ENCODE measurements around the gene FBRS.

Gene FBRS

GRCh38 chr16:30650369-30651123 lies 7.7 kb upstream of the FBRS start, which contains the start of gene PRR14 (continued):
- TF ChIP-seq PRDM10 (tag by site-specific recombination; IDR thresholded peaks at IDR 0.05), result peak; percentile 85
- no peak for TF ChIP-seq ZNF157 (tag by site-specific recombination; IDR thresholded peaks at IDR 0.05)
- TF ChIP-seq, protein P1, sequence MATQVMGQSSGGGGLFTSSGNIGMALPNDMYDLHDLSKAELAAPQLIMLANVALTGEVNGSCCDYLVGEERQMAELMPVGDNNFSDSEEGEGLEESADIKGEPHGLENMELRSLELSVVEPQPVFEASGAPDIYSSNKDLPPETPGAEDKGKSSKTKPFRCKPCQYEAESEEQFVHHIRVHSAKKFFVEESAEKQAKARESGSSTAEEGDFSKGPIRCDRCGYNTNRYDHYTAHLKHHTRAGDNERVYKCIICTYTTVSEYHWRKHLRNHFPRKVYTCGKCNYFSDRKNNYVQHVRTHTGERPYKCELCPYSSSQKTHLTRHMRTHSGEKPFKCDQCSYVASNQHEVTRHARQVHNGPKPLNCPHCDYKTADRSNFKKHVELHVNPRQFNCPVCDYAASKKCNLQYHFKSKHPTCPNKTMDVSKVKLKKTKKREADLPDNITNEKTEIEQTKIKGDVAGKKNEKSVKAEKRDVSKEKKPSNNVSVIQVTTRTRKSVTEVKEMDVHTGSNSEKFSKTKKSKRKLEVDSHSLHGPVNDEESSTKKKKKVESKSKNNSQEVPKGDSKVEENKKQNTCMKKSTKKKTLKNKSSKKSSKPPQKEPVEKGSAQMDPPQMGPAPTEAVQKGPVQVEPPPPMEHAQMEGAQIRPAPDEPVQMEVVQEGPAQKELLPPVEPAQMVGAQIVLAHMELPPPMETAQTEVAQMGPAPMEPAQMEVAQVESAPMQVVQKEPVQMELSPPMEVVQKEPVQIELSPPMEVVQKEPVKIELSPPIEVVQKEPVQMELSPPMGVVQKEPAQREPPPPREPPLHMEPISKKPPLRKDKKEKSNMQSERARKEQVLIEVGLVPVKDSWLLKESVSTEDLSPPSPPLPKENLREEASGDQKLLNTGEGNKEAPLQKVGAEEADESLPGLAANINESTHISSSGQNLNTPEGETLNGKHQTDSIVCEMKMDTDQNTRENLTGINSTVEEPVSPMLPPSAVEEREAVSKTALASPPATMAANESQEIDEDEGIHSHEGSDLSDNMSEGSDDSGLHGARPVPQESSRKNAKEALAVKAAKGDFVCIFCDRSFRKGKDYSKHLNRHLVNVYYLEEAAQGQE (tag by site-specific recombination; IDR thresholded peaks at IDR 0.05), result no peak
- peak; percentile 97 for TF ChIP-seq ZNF76 (tag by site-specific recombination; IDR thresholded peaks at IDR 0.05; ENCODE audit: borderline replicate concordance, low read depth)
- peak; percentile 54; the same call in 1 of the 2 replicates for TF ChIP-seq ZNF623 (tag by site-specific recombination; IDR thresholded peaks at IDR 0.05)
- TF ChIP-seq SCRT2 (tag by site-specific recombination; IDR thresholded peaks at IDR 0.05), result peak; percentile 50; the same call in 1 of the 2 replicates
- peak; percentile 36 for TF ChIP-seq SETDB1 (IDR thresholded peaks at IDR 0.05; ENCODE audit: insufficient read length, low read length)
- TF ChIP-seq GLI4 (tag by site-specific recombination; IDR thresholded peaks at IDR 0.05), result no peak
- TF ChIP-seq ZNF518A (tag by site-specific recombination; conservative IDR thresholded peaks at IDR 0.05; ENCODE audit: low read depth), result peak; percentile 96
- TF ChIP-seq ZNF274 (IDR thresholded peaks at IDR 0.05; ENCODE audit: low read length), result no peak
- TF ChIP-seq ZNF274 (tag by site-specific recombination; IDR thresholded peaks at IDR 0.05; ENCODE audit: borderline replicate concordance), result no peak
- TF ChIP-seq ZBTB21 (tag by site-specific recombination; IDR thresholded peaks at IDR 0.05), result peak; percentile 75
- TF ChIP-seq, protein P2, sequence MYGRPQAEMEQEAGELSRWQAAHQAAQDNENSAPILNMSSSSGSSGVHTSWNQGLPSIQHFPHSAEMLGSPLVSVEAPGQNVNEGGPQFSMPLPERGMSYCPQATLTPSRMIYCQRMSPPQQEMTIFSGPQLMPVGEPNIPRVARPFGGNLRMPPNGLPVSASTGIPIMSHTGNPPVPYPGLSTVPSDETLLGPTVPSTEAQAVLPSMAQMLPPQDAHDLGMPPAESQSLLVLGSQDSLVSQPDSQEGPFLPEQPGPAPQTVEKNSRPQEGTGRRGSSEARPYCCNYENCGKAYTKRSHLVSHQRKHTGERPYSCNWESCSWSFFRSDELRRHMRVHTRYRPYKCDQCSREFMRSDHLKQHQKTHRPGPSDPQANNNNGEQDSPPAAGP (tag by site-specific recombination; IDR thresholded peaks at IDR 0.05), result peak; percentile 86
- peak; percentile 95 for TF ChIP-seq GLIS2 (tag by site-specific recombination; IDR thresholded peaks at IDR 0.05)
- peak; percentile 92 for TF ChIP-seq ZEB2 (tag by site-specific recombination; IDR thresholded peaks at IDR 0.05)
- TF ChIP-seq SP2 (tag by site-specific recombination; IDR thresholded peaks at IDR 0.05), result peak; percentile 99
- peak; percentile 47 for TF ChIP-seq ZNF2 (tag by site-specific recombination; IDR thresholded peaks at IDR 0.05)
- TF ChIP-seq ZNF639 (tag by site-specific recombination; IDR thresholded peaks at IDR 0.05), result peak; percentile 92
- peak; percentile 96 for TF ChIP-seq ZNF341 (tag by site-specific recombination; IDR thresholded peaks at IDR 0.05; ENCODE audit: low read depth)
- TF ChIP-seq TRIM28 (IDR thresholded peaks at IDR 0.05; ENCODE audit: borderline replicate concordance, low read length), result peak; percentile 21; the same call in 1 of the 2 replicates
- TF ChIP-seq ZNF10 (tag by site-specific recombination; IDR thresholded peaks at IDR 0.05), result 0 out of 2 replicates have a peak, but pooled peaks have one; percentile 22
- TF ChIP-seq KLF9 (tag by site-specific recombination; IDR thresholded peaks at IDR 0.05; ENCODE audit: low read depth), result peak; percentile 95
- peak; percentile 87; the same call in 1 of the 2 replicates for TF ChIP-seq ZNF660 (tag by site-specific recombination; IDR thresholded peaks at IDR 0.05)

Data from HEK293 (cell line).